Erythroblast (primary cell): Measurements from ENCODE around the gene SLC35F5.
"Not testable (repeated sequence)": the region's sequence is repeated elsewhere in the genome, so short reads cannot be mapped to it uniquely, and the experiment has no call there.

Experiments
- DNase-seq, 2 experiments: peaks; one replicate each; lab custom pipeline; 2025; lab: John Stamatoyannopoulos, UW
- GATA1 ChIP-seq: IDR thresholded peaks from 2 replicates; pipeline ENCODE4 v1.6.1; 2011; ENCODE audit warnings: low read depth, mild to moderate bottlenecking, control low read depth, low read length, moderate library complexity
- POLR2A ChIP-seq: IDR thresholded peaks from 2 replicates; pipeline ENCODE4 v1.6.1; 2011; ENCODE audit warnings: mild to moderate bottlenecking, low read length

The SLC35F5 gene

GRCh38 chr2:113697516-113697915 is 58.9 kb downstream of the SLC35F5 start:
- TF ChIP-seq GATA1 (no peak), POLR2A (no peak)
- no peak for DNase-seq

- TF ChIP-seq POLR2A (no peak), GATA1 (no peak)
- DNase-seq: no peak
Observed at GRCh38 chr2:113694438-113694837, 62.0 kb downstream of the SLC35F5 start.

- DNase-seq: no peak
Observed at GRCh38 chr2:113692698-113693428, 63.6 kb downstream of the SLC35F5 start.

GRCh38 chr2:113690871-113691270 is 65.6 kb downstream of the SLC35F5 start:
- not testable (repeated sequence) for DNase-seq

More at GRCh38 chr2:113692698-113693428, 63.6 kb downstream of the SLC35F5 start:
- TF ChIP-seq POLR2A (no peak), GATA1 (no peak)

- TF ChIP-seq GATA1: no peak
- no peak for TF ChIP-seq POLR2A
- DNase-seq: no peak
Observed at GRCh38 chr2:113686537-113686936, 69.9 kb downstream of the SLC35F5 start.

GRCh38 chr2:113685471-113685870 is 71.0 kb downstream of the SLC35F5 start:
- TF ChIP-seq GATA1: no peak
- TF ChIP-seq POLR2A: no peak

GRCh38 chr2:113679457-113679856 is 77.0 kb downstream of the SLC35F5 start:
- DNase-seq: no peak
- TF ChIP-seq GATA1 (no peak), POLR2A (no peak)

More at GRCh38 chr2:113685471-113685870, 71.0 kb downstream of the SLC35F5 start:
- no peak for DNase-seq

- peak in 1 of 2 experiments; percentile 4 for DNase-seq
- TF ChIP-seq GATA1 (no peak), POLR2A (no peak)
Observed at GRCh38 chr2:113677330-113677729, 79.1 kb downstream of the SLC35F5 start.

- TF ChIP-seq GATA1 (no peak), POLR2A (no peak)
- no peak for DNase-seq
Observed at GRCh38 chr2:113676623-113677266, 79.7 kb downstream of the SLC35F5 start.

- TF ChIP-seq GATA1 (no peak), POLR2A (no peak)
- no peak for DNase-seq
Observed at GRCh38 chr2:113675875-113676274, 80.6 kb downstream of the SLC35F5 start.

- TF ChIP-seq GATA1 (no peak), POLR2A (no peak)
- DNase-seq: no peak
Observed at GRCh38 chr2:113672326-113672932, 84.0 kb downstream of the SLC35F5 start.

GRCh38 chr2:113669013-113669412 is 87.4 kb downstream of the SLC35F5 start:
- DNase-seq: not testable (repeated sequence)

GRCh38 chr2:113664761-113665533 is 91.5 kb downstream of the SLC35F5 start:
- DNase-seq: not testable (repeated sequence)

GRCh38 chr2:113663285-113664060 is 93.0 kb downstream of the SLC35F5 start:
- not testable (repeated sequence) for DNase-seq
